NCI-H128 (cell line): ENCODE data around the gene CCDC12.
"Not testable (repeated sequence)": the region's sequence is repeated elsewhere in the genome, so short reads cannot be mapped to it uniquely, and the experiment has no call there.

ENCODE experiments used
- DNase-seq: peaks from one replicate; lab custom pipeline; 2025; ENCODE audit not compliant: unreplicated experiment; lab: John Stamatoyannopoulos, UW

CCDC12 gene

DNA sequence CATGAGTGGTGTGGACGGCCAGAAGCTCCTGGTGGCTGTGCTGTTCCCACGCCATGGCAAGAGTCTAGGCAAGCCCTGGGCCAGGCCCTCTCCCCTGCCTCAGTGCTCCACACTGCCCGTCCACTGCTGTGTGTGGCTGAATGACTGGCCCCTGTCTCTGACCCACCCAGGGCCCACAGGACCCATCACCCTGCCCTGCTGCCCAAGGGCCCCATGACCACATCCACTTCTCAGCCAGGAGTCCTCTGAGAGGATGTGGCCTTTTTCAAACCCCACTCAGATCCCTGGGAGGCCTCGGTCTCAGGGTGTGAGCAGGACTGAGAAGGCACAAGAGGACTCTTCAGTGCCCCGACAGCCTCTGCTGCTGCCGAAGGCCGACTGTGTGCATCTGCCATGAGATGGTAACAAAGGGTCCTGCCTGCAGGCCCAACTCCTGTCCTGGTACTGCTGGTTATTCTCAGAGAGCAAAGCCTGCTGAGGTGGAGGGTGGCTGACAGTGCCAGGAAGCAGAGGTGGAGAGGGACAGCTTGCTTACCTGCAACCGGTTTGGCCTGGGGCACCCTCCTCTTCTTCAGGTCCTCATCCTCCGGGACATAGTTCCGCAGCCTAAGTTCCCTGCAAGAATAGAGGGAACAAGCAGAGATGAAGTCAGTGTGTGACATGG lies 51.5 kb downstream of the CCDC12 start:
- no peak for DNase-seq

DNA sequence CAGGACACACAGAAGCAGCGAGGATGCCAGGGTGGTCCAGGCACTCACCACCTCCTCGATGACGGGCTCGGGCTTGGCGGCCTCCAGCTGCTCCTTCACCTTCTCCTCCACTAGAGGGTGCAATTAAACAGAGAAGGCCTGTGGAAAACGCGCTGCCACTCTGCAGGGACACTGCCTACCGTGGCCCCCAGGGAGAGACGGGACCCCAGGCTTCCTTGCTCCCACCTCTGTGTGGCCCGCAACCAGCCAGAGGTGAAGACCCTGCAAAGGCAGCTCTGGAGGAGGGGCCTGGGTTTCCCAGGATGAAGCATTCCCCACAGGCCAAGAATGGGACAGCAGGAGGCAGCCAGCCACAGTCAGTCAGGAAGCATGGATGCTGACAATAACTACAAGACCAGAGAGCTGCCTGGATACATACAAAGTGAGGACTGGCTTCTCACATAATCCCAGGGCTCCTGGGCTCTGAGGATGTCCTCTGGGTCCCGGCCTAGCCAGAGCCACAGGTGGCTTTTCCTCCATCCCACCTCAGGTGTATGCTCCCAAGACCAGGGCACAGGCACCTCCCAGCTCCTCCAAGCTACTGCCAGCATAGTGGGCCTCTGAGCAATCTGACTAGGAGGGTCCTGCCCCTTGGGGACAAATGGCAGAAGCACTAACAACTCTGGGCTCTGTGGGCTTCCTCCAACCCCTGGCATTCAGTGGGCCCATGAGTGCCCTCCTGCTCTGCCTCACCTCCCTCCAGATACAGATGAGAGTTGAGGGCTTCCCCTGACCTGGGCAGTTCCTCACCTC lies 52.8 kb downstream of the CCDC12 start:
- no peak for DNase-seq

DNA sequence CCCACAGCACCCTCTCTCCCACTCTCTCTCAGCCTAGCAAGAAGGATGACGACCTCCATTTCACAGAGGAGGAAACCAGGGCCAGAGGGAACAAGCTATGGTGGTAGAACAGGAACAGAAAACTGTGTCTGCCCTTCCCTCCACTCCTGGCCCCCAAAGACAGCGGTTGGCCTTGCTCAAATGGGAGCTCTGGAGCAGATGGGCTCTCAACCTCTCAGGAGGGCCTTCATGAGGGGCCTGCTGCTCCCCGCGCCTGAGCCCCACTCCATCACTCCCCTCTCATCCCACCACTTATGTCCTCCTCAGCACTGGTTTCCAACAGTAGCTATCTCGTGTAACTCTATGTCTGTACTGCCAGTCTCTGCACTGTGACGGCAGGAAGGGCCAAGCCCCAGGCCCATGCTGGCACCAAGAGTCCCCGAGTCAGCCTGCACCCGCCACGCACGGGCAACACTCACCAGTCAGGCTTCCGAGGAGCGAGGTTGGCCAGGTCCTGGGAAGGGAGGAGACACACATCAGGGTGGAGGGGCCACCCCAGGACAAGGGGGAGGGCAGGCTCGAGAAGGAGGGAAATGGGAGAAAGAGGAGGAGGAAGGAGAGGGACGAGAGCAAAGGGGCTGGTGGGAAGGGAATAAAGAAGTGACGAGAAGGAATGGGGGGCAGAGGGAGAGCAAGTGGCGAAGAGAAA lies 53.5 kb downstream of the CCDC12 start:
- no peak for DNase-seq

DNA sequence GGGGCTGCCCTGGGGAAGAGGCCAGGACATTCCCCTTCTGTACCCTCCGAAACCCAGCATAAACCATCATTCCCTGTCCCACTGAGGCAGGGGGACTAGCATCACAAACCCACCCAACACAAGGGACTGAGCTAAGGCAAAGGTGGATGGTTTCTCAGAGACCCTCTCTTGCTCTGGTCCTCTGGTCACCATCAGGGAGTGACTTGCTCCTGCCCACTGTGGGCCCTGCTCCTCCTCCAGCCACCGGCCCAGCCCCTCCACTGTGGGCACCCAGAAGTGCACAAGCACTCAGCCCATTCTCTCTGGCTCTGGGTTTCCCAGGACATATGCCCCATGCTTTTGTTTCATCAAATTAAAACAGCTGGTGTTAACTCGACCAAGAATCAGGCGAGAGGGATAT lies 54.1 kb downstream of the CCDC12 start:
- DNase-seq: no peak

DNA sequence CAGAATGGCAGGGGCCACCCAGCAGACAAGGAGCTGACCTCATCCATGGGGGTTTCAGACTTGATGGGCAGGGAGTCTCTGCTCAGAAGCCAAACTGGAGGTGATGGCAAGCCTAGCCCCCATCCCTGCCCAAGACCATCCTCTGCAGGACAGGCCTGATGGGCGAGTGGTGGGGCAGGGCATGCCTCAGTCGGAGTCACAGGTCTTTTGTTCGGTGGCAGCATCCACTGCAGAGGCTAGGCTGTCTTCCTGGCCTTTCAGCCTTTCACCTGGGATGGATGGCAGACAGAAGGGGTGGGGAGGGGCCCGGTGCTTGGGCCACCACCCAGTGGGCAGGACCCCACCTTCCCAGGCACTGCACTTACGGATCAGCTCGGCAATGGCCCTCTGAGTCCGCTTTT lies 54.7 kb downstream of the CCDC12 start:
- no peak for DNase-seq

DNA sequence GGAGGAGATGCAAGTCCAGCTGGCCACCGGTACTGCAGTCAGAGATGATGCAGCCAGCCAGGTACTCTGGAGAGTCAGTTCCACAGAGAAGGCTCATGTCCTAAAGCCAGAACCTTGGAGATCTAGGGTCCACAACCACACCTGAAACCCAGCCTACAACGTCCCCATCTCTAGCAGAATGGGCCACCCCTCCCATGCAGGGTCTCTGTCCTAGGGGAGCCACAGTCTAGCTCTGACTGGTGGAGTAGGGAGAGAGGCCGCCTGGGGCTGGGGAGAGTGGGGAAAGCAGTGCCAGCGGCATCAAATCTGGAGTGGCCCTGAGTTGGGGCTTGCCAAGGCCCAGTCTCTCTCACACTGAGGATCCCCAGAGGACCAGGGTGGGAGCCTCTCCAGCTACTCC lies 55.5 kb downstream of the CCDC12 start:
- DNase-seq: no peak

DNA sequence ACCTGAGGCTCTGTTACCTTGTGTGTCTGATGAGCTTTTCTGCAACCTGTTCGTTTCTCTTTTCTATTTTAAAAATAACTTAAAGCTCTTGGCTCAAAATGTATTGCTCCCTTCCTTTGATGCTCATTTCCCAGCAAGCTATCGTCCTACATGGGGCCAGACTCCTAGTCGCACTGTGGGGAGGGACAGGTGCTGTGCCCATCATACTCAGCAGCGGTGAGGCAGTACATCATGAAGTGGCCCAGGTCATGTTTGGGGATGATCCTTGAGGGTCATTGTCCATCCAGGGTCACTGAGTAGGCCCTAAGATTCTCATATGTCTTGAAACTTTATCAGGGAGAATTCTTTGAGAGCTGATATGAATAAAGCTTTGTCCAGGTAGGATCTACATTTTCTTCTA lies 57.9 kb downstream of the CCDC12 start:
- no peak for DNase-seq

DNA sequence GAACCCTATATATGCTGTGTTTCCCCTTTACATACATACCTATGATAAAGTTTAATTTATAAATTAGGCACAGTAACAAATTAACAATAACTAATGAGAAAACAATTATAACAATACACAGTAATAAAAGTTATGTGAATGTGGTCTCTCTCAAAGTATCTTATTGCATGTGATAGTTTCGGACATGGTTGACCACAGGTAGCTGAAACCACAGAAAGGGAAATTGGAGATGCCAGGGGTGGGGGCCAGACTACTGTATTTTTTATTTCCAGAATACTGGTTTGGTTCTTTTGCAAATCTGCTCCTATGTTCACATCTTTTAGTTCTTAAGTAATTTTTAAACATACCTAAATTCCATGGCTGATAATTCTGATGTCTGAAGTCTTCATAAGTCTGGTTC lies 58.3 kb downstream of the CCDC12 start:
- DNase-seq: no peak

DNA sequence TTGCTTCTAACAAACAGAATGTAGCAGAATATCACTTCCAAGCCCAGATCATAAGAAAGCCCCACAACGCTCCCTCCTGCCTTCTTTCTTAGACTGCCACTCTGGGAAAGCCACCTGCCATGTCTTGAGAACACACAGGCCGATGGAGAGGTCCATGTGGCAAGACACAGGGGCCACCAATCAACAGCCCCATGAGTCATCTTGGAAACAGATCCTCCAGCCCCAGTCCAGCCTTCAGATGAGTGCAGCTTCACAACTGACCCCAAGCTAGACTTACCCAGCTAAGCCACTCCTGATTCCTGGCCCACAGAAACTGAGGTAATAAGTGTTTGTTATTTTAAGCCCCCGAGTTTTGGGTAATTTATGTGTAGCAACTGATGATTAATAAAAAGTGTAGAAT lies 59.3 kb downstream of the CCDC12 start:
- no peak for DNase-seq

DNA sequence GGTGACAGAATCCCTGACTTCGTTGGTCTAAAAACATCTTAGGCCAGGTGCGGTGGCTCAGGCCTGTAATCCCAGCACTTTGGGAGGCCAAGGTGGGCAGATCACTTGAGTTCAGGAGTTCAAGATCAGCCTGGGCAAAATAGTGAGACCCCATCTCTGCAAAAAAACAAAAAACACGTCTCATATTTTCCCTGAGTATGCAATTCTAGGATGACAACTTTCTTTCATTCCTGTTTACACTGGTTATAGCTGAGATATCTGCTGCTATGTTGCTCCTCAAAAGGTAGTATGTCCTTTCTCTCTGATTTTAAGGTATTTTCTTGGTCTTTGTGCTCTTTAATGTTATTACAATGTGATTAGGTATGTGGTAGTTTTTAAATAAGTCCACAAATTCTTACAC lies 59.7 kb downstream of the CCDC12 start:
- DNase-seq: no peak

DNA sequence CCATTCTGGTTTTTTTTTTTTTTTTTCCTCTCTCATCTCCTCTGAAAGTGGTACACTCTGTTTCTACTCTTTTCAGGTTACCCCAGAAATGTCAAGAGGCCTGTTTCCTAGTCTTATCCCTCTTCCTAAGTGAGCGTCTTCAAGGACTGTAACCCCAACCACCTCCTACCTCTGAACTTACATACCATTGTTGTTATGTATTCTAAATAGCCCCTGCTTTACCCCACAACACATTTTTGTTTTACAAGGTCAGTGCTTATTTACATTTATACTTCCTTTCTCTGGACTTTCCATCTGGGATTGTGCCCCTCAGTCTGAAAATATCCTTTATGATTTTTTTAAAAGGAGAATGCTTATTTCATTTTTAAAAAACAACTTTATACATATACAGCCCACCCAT lies 60.3 kb downstream of the CCDC12 start:
- no peak for DNase-seq

DNA sequence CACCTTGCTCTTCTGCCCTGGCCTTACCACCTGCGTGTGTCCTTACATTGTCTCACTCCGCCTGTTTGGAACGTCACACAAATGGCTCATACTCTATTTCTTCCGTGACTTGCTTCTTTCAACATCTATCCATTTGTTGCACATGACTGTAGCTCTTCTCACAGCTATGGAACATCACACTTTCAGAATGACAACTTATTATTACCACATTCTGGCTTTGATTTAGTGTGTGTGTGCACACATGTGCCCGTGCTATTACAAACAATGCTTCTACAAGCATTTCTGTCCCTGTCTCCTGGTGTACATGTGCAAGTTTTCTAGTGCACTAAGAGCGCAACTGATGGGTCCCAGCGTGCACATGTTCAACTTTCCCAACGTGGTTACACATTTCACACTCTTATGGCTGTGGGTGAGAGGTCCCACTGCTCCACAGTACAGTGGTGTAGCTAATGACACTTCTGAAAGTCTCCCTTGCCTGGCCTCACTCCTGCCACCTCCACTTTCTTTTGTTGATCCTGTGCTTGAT lies 61.2 kb downstream of the CCDC12 start:
- DNase-seq: no peak

DNA sequence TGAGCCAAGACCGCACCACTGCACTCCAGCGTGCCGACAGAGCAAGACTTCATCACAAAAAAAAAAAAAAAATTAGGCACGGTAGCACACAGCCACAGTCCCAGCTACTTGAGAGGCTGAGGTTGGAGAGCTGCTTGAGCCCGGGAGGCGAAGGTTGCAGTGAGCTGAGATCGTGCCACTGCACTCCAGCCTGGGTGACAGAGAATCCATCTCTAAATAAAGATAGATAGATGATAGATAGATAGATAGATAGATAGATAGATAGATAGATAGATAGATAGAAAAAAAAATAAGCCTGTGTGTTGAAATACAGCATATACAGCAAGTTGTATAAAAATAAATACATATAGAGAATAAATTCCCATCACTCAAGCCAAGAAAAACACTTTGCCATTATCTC lies 61.7 kb downstream of the CCDC12 start:
- DNase-seq: no peak

DNA sequence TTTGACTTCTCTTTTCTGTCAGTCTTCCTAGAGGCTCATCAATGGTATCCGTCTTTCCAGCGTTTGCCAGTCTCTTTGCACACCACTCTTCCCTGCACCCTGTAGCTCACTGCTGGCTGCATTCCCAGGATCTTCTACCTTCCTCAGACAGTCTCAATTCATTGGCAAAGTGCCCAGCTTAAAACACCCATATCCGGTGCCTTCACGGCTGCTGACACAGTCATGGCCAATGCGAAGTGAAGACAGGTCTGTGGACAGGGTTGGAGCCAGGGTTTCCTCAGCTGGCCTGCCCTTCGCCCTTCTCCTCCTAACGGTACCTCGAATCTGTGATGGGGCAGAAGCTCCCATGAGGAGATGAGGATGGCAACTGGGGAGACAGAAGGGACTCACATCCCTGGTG lies 62.9 kb downstream of the CCDC12 start:
- peak; percentile 64 for DNase-seq

DNA sequence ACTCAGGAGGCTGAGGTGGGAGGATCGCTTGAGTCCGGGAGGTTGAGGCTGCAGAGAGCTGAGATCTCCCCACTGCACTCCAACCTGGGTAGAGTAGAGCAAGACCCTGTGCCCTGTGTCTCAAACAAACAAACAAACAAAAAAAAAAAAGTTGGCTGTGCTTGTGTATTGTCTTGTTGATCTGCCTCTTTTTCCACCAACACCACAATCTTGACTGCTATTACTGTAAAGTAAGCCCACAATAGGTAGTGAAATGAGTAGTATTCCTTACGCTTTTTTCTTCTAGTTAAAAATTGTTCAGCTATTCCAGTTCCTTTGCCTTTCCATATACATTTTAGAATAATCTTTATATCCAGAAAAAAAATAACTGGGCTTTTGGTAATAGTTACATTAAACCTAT lies 63.6 kb downstream of the CCDC12 start:
- no peak for DNase-seq

DNA sequence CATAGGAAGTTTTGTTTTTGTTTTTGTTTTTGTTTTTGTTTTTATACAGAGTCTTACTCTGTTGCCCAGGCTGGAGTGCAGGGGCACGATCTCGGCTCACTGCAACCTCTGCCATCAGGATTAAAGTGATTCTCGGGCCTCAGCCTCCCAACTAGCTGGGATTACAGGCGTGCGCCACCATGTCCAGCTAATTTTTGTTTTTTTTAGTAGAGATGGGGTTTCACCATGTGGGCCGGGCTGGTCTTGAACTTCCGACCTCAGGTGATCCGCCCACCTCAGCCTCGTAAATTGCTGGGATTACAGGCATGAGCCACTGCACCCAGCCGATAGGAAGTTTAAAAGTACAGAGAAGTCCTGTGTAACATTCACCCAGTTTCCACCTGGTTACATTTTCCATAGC lies 65.6 kb downstream of the CCDC12 start:
- DNase-seq: not testable (repeated sequence)

DNA sequence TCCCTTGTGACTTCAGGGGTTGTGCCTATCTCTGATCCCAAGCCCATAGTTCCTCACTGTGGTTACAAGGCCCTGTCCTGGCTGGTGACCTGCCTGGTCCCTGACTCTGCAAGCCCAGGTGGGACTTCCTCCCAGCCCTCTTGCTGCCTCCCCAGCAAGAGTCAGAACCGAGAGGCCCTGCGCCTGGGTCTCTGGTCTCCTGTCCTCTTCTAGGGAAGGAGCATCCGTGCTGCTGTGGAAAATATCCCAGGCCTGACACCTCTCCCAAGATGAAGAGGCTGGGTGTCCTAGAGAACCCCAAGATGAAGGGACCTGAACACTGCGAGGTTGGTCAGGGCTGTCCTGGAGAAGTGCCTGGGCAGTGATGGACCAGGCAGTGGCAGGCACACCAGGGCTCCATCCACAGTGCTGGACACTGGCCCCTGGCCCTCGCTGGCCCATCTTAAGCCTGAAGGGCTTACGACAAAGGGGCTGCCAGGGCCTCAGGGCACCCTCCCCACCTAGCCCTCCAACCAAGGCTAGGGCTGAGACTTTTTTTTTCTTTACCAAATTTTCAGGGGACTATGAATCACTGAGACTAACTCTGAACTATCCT lies 66.3 kb downstream of the CCDC12 start:
- no peak for DNase-seq

DNA sequence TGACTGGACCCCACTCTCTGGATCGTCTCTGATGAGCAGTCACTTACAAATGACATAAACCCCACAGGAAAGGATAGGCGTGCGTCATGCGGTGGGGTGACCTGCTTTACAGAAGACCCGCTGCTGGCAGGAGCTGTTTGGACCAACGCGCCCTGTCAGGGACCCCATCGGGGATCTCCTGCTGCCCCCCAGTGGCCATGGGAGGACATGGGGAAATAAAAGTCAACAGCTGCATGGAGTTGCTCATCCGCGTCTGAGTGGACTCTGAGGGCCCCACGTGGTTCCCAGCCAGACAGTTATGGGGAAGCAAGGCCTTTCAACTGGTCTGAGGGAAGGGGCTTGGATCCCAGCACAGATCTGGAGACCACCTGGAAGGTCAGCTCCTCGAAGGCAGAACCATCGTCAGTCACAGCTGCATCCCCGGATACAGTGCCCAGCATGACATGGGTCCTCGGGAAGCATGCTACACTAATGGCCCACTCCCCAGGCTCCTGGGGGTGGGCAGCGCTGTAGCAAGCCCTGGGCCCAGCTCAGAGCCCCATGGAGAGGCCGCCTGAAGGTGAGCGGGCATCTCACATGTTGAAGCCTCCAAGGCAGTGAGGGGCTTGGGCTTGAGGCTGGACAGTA lies 66.9 kb downstream of the CCDC12 start:
- peak; percentile 74 for DNase-seq

DNA sequence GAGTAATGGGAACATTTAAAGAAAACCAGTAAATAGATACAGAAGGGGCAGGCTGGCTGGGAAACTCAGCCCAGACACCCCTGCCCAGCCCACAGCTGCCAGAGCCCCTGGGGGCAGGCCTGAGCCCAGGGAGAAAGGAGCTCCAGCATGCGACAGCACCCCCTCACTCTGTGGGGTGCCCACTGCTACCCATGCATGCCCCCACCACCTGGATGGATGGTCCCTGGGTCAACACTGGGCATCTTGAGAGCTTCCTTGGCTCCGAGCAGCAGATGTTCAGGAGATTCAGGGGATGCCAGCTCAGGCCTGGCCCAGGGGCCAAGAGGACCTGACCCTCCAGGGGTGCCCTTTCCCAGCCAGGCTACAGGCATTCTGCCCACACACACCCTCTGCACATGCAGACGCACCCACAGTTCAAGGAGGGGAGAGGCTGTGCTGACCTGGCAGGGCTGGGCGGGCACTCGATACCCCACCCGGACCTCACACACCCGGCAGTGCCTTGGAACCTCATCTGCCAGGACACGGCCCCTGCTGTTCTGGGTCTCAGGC lies 67.5 kb downstream of the CCDC12 start:
- DNase-seq: no peak

DNA sequence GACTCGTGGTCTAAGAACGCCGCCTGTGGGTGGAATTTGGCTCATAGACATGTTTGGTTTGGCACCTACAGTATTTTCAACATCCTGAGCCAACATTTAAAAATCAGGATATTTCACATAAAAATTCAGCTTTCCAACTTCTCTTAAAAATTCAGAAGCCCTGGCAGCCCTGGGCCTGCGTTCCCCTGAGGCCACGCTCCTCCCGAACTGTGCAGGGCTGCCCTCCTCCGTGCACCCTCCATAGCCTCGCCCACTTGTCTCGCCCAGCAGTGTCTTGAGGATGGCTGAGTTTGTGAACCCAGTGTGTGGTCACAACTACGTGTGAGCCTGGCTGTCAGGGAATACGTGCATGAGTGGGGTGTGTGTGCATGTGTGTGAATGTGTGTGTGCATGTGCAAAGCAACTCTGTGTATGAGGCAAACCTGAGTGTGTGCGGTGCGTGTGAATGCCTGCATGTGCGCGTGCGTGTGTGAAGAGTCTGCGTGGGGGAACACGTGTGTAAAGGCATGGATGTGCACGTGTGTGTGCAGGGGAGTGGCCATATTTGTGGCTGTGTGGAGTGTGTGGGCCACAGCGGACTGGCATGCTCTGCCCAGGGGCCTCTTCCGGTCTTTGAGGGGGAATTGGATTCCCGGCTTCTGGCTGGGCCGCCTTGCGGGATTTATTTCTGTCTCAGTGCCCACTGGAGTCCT lies 68.1 kb downstream of the CCDC12 start:
- DNase-seq: no peak
